SK-N-SH (cell line): Measurements from ENCODE around the gene TFCP2L1.

Experiments
- CHD2 ChIP-seq: fragments of 150-350 bp; IDR thresholded peaks from 2 replicates; pipeline ENCODE4 v1.6.1; 2018; ENCODE audit warnings: low read length; ENCODE audit not compliant: partially characterized antibody
- EP300 ChIP-seq, 2 experiments: IDR thresholded peaks; 2 replicates each; pipeline versions ENCODE4 v1.4.0 to v1.6.1; 2012; ENCODE audit warnings: borderline replicate concordance in 1 of 2, low read depth in 1 of 2, low read length in 1 of 2
- EZH2phosphoT487 ChIP-seq: fragments of 200-600 bp; sonication (generic); IDR thresholded peaks from 2 replicates; pipeline ENCODE4 v1.6.1; 2017; ENCODE audit warnings: low read depth, mixed run types, mild to moderate bottlenecking, antibody characterized with exemption, moderate library complexity, borderline replicate concordance
- FOXM1 ChIP-seq: IDR thresholded peaks from 2 replicates; pipeline ENCODE4 v1.4.0; 2012; ENCODE audit warnings: low read depth, mild to moderate bottlenecking
- MXI1 ChIP-seq: IDR thresholded peaks from 2 replicates; pipeline ENCODE4 v1.6.1; 2012; ENCODE audit warnings: mild to moderate bottlenecking, low read depth, low read length, improper control_type of control experiment
- POLR2AphosphoS5 ChIP-seq: IDR thresholded peaks from 2 replicates; pipeline ENCODE4 v1.6.1; 2012; ENCODE audit warnings: low read depth, low read length
- RCOR1 ChIP-seq: fragments of 150-350 bp; IDR thresholded peaks from 2 replicates; pipeline ENCODE4 v1.6.1; 2017; ENCODE audit warnings: antibody characterized with exemption, low read length
- RFX5 ChIP-seq: IDR thresholded peaks from 2 replicates; pipeline ENCODE4 v1.6.1; 2012; ENCODE audit warnings: mild to moderate bottlenecking, improper control_type of control experiment, low read length
- SIN3A ChIP-seq: IDR thresholded peaks from 2 replicates; pipeline ENCODE4 v1.6.1; 2012; ENCODE audit warnings: low read depth, mild to moderate bottlenecking, low read length, moderate library complexity, borderline replicate concordance
- SMC3 ChIP-seq: IDR thresholded peaks from 2 replicates; pipeline ENCODE4 v1.6.1; 2012; ENCODE audit warnings: low read depth, low read length, improper control_type of control experiment
- TF ChIP-seq, protein P1 (sequence below): fragments of 200-600 bp; sonication (generic); IDR thresholded peaks from 2 replicates; pipeline ENCODE4 v1.6.1; 2017; ENCODE audit warnings: antibody characterized with exemption, mild to moderate bottlenecking, moderate library complexity
- TF ChIP-seq, protein P2 (sequence below): fragments of 150-350 bp; IDR thresholded peaks from 2 replicates; pipeline ENCODE4 v1.6.1; 2017; ENCODE audit warnings: antibody characterized with exemption, low read length, low read depth, borderline replicate concordance
- TF ChIP-seq, protein P3 (sequence below): IDR thresholded peaks from 2 replicates; pipeline ENCODE4 v1.6.1; 2012; ENCODE audit warnings: mild to moderate bottlenecking, low read depth, low read length, moderate library complexity
- TF ChIP-seq, protein P4 (sequence below): IDR thresholded peaks from 2 replicates; pipeline ENCODE4 v1.4.0; 2012; ENCODE audit warnings: low read depth, borderline replicate concordance

DNA sequence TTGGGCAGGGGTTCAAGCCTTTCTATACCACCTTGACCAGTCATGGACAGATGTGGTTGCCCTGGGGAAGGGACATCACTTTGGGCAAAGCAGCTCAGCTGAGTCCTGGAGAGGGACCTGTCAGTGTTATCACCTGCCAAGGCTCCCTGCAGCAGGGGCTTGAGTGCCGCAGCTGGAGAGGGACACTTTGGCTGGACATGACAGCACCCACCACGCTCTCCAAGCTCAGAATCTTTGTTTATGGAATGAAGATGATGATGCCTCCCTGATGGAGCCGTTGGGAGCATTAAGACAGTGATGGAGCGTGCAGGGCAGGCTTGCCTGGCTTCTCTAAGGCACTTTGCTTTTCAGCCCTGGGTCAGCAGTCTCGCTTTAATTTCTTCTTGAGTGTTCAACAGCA, 4.3 kb upstream of the TFCP2L1 start:
- TF ChIP-seq, protein P1, sequence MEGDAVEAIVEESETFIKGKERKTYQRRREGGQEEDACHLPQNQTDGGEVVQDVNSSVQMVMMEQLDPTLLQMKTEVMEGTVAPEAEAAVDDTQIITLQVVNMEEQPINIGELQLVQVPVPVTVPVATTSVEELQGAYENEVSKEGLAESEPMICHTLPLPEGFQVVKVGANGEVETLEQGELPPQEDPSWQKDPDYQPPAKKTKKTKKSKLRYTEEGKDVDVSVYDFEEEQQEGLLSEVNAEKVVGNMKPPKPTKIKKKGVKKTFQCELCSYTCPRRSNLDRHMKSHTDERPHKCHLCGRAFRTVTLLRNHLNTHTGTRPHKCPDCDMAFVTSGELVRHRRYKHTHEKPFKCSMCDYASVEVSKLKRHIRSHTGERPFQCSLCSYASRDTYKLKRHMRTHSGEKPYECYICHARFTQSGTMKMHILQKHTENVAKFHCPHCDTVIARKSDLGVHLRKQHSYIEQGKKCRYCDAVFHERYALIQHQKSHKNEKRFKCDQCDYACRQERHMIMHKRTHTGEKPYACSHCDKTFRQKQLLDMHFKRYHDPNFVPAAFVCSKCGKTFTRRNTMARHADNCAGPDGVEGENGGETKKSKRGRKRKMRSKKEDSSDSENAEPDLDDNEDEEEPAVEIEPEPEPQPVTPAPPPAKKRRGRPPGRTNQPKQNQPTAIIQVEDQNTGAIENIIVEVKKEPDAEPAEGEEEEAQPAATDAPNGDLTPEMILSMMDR, result no peak
- TF ChIP-seq, protein P2, sequence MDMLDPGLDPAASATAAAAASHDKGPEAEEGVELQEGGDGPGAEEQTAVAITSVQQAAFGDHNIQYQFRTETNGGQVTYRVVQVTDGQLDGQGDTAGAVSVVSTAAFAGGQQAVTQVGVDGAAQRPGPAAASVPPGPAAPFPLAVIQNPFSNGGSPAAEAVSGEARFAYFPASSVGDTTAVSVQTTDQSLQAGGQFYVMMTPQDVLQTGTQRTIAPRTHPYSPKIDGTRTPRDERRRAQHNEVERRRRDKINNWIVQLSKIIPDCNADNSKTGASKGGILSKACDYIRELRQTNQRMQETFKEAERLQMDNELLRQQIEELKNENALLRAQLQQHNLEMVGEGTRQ, result no peak
- TF ChIP-seq EZH2phosphoT487 (no peak), POLR2AphosphoS5 (no peak), EP300 (IDR thresholded peaks at IDR 0.05; ENCODE audit: borderline replicate concordance in 1 of 2, low read depth in 1 of 2, low read length in 1 of 2) (no peak), RCOR1 (no peak), FOXM1 (no peak), SIN3A (no peak), RFX5 (no peak), CHD2 (no peak), MXI1 (no peak), SMC3 (no peak)
- TF ChIP-seq, protein P3, sequence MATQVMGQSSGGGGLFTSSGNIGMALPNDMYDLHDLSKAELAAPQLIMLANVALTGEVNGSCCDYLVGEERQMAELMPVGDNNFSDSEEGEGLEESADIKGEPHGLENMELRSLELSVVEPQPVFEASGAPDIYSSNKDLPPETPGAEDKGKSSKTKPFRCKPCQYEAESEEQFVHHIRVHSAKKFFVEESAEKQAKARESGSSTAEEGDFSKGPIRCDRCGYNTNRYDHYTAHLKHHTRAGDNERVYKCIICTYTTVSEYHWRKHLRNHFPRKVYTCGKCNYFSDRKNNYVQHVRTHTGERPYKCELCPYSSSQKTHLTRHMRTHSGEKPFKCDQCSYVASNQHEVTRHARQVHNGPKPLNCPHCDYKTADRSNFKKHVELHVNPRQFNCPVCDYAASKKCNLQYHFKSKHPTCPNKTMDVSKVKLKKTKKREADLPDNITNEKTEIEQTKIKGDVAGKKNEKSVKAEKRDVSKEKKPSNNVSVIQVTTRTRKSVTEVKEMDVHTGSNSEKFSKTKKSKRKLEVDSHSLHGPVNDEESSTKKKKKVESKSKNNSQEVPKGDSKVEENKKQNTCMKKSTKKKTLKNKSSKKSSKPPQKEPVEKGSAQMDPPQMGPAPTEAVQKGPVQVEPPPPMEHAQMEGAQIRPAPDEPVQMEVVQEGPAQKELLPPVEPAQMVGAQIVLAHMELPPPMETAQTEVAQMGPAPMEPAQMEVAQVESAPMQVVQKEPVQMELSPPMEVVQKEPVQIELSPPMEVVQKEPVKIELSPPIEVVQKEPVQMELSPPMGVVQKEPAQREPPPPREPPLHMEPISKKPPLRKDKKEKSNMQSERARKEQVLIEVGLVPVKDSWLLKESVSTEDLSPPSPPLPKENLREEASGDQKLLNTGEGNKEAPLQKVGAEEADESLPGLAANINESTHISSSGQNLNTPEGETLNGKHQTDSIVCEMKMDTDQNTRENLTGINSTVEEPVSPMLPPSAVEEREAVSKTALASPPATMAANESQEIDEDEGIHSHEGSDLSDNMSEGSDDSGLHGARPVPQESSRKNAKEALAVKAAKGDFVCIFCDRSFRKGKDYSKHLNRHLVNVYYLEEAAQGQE, result no peak
- TF ChIP-seq, protein P4, sequence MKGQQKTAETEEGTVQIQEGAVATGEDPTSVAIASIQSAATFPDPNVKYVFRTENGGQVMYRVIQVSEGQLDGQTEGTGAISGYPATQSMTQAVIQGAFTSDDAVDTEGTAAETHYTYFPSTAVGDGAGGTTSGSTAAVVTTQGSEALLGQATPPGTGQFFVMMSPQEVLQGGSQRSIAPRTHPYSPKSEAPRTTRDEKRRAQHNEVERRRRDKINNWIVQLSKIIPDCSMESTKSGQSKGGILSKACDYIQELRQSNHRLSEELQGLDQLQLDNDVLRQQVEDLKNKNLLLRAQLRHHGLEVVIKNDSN, result no peak
